HG02973 (cell line): Measurements from ENCODE around the gene IST1.
"Not testable (repeated sequence)": the region's sequence is repeated elsewhere in the genome, so short reads cannot be mapped to it uniquely, and the experiment has no call there.

ENCODE experiments used
- ATAC-seq: cut with Tn5 transposase; IDR thresholded peaks from one replicate; pipeline ENCODE4 v1.9.1; 2021; ENCODE audit warnings: moderate library complexity; ENCODE audit not compliant: unreplicated experiment

Gene IST1

GRCh38 chr16:71880176-71880575 is 15.2 kb upstream of the IST1 start:
- no peak for ATAC-seq

GRCh38 chr16:71882505-71883167 is 12.7 kb upstream of the IST1 start:
- peak; percentile 37 for ATAC-seq

GRCh38 chr16:71883168-71883848 is 12.0 kb upstream of the IST1 start:
- ATAC-seq, result peak; percentile 35

- peak; percentile 39 for ATAC-seq
These were observed 11.3 kb upstream of the IST1 start, which contains the start of gene ZNF821 for GRCh38 chr16:71883849-71884638. ZNF821 (minus strand) TSS chr16:71884182; CDS start chr16:71879946, 4,236 bp downstream.

- no peak for ATAC-seq
These were observed 10.1 kb upstream of the IST1 start for GRCh38 chr16:71885261-71885650.

- ATAC-seq, result no peak
These were observed 6.2 kb upstream of the IST1 start for GRCh38 chr16:71889147-71889546.

GRCh38 chr16:71893888-71894228 is 1.5 kb upstream of the IST1 start:
- ATAC-seq, result no peak

- ATAC-seq, result peak; percentile 16
These were observed 956 bp upstream of the IST1 start for GRCh38 chr16:71894229-71894920.

GRCh38 chr16:71895679-71896365 is 491 bp downstream of the IST1 start:
- ATAC-seq, result peak; percentile 11

- no peak for ATAC-seq
These were observed 1.5 kb downstream of the IST1 start for GRCh38 chr16:71896764-71897368.

- ATAC-seq, result no peak
These were observed 3.8 kb downstream of the IST1 start for GRCh38 chr16:71899171-71899570.

GRCh38 chr16:71902656-71903365 is 7.5 kb downstream of the IST1 start:
- ATAC-seq, result no peak

- no peak for ATAC-seq
These were observed 8.3 kb downstream of the IST1 start for GRCh38 chr16:71903608-71904007.

GRCh38 chr16:71904239-71904638 is 8.9 kb downstream of the IST1 start:
- ATAC-seq, result no peak

GRCh38 chr16:71905765-71906164 is 10.4 kb downstream of the IST1 start:
- not testable (repeated sequence) for ATAC-seq

GRCh38 chr16:71911121-71911520 is 15.8 kb downstream of the IST1 start:
- no peak for ATAC-seq

- no peak for ATAC-seq
These were observed 17.4 kb downstream of the IST1 start for GRCh38 chr16:71912534-71913275.

- no peak for ATAC-seq
These were observed 19.5 kb downstream of the IST1 start for GRCh38 chr16:71914802-71915201.

- ATAC-seq, result no peak
These were observed 20.0 kb downstream of the IST1 start for GRCh38 chr16:71915350-71915749.
